Heart right ventricle (tissue), 16 donors: Measurements from ENCODE around the gene IL10RB. TPM values are rescaled to one million over a fixed set of nuclear protein-coding genes. Genes with fewer than 3 reads are reported as not detected.

ENCODE experiments used
- ATAC-seq, 8 donors: fragments of 200-7000 bp; cut with Tn5 transposase; one replicate each; pipeline ENCODE4 v1.9.1; 2020; ENCODE audit warnings: mild to moderate bottlenecking in 8 of 8, moderate library complexity in 8 of 8, moderate number of reproducible peaks in 1 of 8
- DNase-seq, 2 donors: peaks; one replicate each; pipeline ENCODE4 v3.0.0-alpha.2; 2020
- H3K27ac ChIP-seq, 10 donors: fragments of 200-600 bp; sonication (generic) in 2 of 10; one replicate each; pipeline versions ENCODE4 v1.5.0 to v1.8.0; 2020 to 2022; ENCODE audit warnings: mild to moderate bottlenecking in 3 of 10
- H3K27me3 ChIP-seq, 7 donors: fragments of 200-600 bp; one replicate each; pipeline ENCODE4 v1.8.0; 2021 to 2022; ENCODE audit warnings: mild to moderate bottlenecking in 2 of 7
- H3K36me3 ChIP-seq, 9 donors: fragments of 200-600 bp; sonication (generic) in 1 of 9; one replicate each; pipeline versions ENCODE4 v1.5.0 to v1.8.0; 2020 to 2022; ENCODE audit warnings: mild to moderate bottlenecking in 2 of 9
- H3K4me1 ChIP-seq, 9 donors: fragments of 200-600 bp; sonication (generic) in 1 of 9; one replicate each; pipeline versions ENCODE4 v1.5.0 to v1.8.0; 2020 to 2022; ENCODE audit warnings: mild to moderate bottlenecking in 4 of 9
- H3K4me3 ChIP-seq, 10 donors: fragments of 200-600 bp; sonication (generic) in 2 of 10; one replicate each; pipeline versions ENCODE4 v1.5.0 to v1.8.0; 2020 to 2022; ENCODE audit warnings: mild to moderate bottlenecking in 7 of 10, moderate library complexity in 2 of 10
- H3K9me3 ChIP-seq, 11 donors: fragments of 200-600 bp in 10 of 11; sonication (generic) in 2 of 11; one replicate each; pipeline versions ENCODE4 v1.5.0 to v1.8.0; 2013 to 2022; ENCODE audit warnings: mild to moderate bottlenecking in 2 of 11, control low read depth in 1 of 11, moderate library complexity in 1 of 11
- CTCF ChIP-seq, 9 donors: fragments of 200-600 bp; sonication (generic) in 2 of 9; IDR thresholded peaks; one replicate each; pipeline versions ENCODE4 v1.5.0 to v1.8.0; 2021 to 2022; ENCODE audit warnings: antibody characterized with exemption in 9 of 9, mild to moderate bottlenecking in 5 of 9, moderate library complexity in 1 of 9
- WGBS, 2 donors: extraction: QIAGEN DNeasy Blood & Tissue Kit; methylation state at CpG; one replicate each; pipeline ENCODE4 v1.1.7; 2013; ENCODE audit warnings: inconsistent platforms in 1 of 2; 5-methylcytosine and 5-hydroxymethylcytosine counted together
- intact Hi-C, 10 donors: fragments of 100-400 bp; cut with DNase I; formaldehyde crosslinking; loops; one replicate each; pipeline versions ENCODE4 v1.11.1 to v1.14.2; 2022
- polyA plus RNA-seq, 2 donors: library from polyadenylated mRNA; stranded (reverse); fragments of 200-250 nt; gene quantifications; one replicate each; pipeline ENCODE4 v1.2.3, GENCODE V29; 2013
- total RNA-seq, 10 donors: library from RNA; stranded (reverse); fragmentation: NEBNext Ultra II Directional in 3 of 10; extraction: Animal tissue kit (Norgen Biotek cat#: 25700) in 3 of 10; gene quantifications; one replicate each; pipeline versions ENCODE4 v1.2.1 to v1.2.4, GENCODE V29; 2021 to 2023
- donor health status: Arrhythmogenic right ventricular cardiomyopathy.
- donor health status: ischemic (EF 13 %, LVEDD 7.1; RV severe dilation, severe dysfunction).
- donor health status: healthy with polysubstance abuse.
- donor health status: DM: no; HTN: yes; CAD: no.
- donor health status: DM: no; HTN: no; CAD: no.
- donor health status: ischemic (EF 25% LVEDD 6.9; RV normal size, moderate dysfunction).
- donor health status: ischemic (EF 25% LVEDD 5.7; RV mildly dilated, moderate dysfunction).
- donor health status: healthy.
- donor health status: DM: yes; HTN: yes; CAD: no.
- donor health status: Ischemic cardiomyopathy.
- donor health status: ischemic (EF 35%, LVEDD 5.7; RV mildly dilated, moderate dysfunction).
- donor health status: nonischemic (EF 11% LVEDD 7.7; RV severe dilation, severe dysfunction).
- donor health status: DM: yes; HTN: yes; CAD: no.
- donor health status: PGD.
- donor health status: ischemic (EF 29% LVEDD 5.4; RV normal size, mild dysfunction).
- donor health status: nonischemic (EF 23%, LVEDD 6.1; RV moderate dilation, normal function).

Gene IL10RB
- total and polyA plus RNA-seq, 12 donors = 4.1 to 16.8 (median 7.2) TPM

DNA sequence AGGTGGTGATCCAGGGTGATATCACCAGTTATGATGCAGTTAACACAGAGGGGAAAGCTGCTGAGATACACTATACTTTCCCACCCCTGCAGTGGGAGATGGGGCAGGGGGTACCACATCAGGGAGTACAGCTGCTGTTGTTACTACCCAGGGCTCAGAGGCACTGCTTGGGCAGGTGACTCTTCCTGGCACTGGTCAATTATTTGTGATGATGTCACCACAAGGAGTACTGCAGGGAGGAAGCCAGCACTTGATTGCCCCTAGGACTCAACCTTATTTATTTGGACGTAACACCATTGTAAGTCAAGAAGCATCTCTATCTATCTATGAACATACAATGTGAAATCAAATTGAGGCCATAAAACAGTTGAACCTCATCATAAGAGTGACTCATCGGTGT lies 68.7 kb downstream of the IL10RB start:
- TF ChIP-seq CTCF (IDR thresholded peaks at IDR 0.05) = no peak
- Histone ChIP-seq H3K9me3 (peaks cover 0 to 28% (median 10%) of the 10 kb centered on the region in 11 donors), H3K4me3 (no peak overlapping the region), H3K27ac (no peak overlapping the region), H3K36me3 (peaks cover 0 to 51% (median 3%) of the 10 kb centered on the region in 9 donors), H3K4me1 (peaks cover 0 to 31% (median 12%) of the 10 kb centered on the region in 9 donors), H3K27me3 (no peaks in the 10 kb centered on the region)
- intact Hi-C loops = no loop called here
- DNase-seq = no peak
- ATAC-seq = no peak
- WGBS, 2 donors = 85 to 86% methylated on average over 2 of the region's 2 CpGs

DNA sequence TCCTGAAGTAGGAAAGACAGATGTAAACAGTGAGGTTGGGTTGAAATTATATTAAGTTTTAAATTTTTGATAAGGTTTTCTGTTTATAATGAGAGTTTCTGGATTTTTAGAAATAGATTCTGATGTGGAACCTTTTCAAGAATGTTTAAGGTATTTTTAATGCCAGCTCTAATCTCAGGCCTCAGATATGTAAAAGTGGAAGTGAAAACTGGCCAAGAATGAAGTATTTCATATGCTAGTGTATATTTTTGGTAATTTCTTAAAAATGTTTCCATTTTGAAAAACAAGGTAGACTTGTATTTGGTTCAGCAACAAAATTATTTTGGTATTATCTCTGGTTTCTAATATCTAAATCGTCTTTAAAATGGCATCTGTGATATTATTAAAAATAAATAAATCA lies 73.0 kb downstream of the IL10RB start:
- Histone ChIP-seq H3K27ac (peak overlapping the region in 2 of 10 donors; percentile 8 to 34), H3K36me3 (peaks cover 0 to 69% (median 14%) of the 10 kb centered on the region in 9 donors)
- intact Hi-C loops = no loop called here

DNA sequence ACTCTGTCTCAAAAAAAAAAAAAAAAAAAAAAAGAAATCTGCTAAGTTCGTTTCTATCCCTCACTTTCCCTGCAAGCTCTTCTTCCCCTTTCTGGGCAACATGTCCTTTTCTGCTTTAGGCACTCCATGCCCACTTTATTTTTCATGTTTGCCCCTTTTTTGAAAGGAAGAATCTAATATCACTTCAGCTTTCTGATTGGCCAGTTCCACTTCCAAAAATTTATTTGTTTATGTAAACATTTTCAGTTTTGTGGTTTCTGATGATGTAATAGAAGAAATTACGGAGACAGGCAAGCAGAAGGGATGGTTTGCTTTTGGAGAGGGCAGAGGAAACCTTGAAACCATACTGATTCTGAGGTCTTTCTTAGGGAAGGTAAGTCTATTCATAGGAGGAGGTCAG lies 73.8 kb downstream of the IL10RB start:
- no peaks in the 10 kb centered on the region for H3K27me3 ChIP-seq
- no peak for TF ChIP-seq CTCF (IDR thresholded peaks at IDR 0.05)
- H3K9me3 ChIP-seq = no peaks in the 10 kb centered on the region
- no peak for ATAC-seq
- WGBS, 2 donors = 49 to 62% methylated on average over 2 of the region's 2 CpGs
- H3K36me3 ChIP-seq = peaks cover 0 to 74% (median 16%) of the 10 kb centered on the region in 9 donors
- peaks cover 0 to 27% (median 13%) of the 10 kb centered on the region in 9 donors for H3K4me1 ChIP-seq
- peak overlapping the region in 1 of 10 donors; percentile 33 for H3K27ac ChIP-seq
- DNase-seq = no peak
- H3K4me3 ChIP-seq = no peak overlapping the region
- intact Hi-C loops = no loop called here

More for the DNA sequence above, 73.0 kb downstream of the IL10RB start:
- H3K4me1 ChIP-seq = peaks cover 0 to 30% (median 13%) of the 10 kb centered on the region in 9 donors
- no peaks in the 10 kb centered on the region for H3K27me3 ChIP-seq
- no peak for ATAC-seq
- peaks cover 0 to 6% (median 0%) of the 10 kb centered on the region in 11 donors for H3K9me3 ChIP-seq
- no peak for DNase-seq
- 83 to 89% methylated on average over 1 of the region's 1 CpG for WGBS, 2 donors
- no peak overlapping the region for H3K4me3 ChIP-seq
- TF ChIP-seq CTCF (IDR thresholded peaks at IDR 0.05) = no peak

DNA sequence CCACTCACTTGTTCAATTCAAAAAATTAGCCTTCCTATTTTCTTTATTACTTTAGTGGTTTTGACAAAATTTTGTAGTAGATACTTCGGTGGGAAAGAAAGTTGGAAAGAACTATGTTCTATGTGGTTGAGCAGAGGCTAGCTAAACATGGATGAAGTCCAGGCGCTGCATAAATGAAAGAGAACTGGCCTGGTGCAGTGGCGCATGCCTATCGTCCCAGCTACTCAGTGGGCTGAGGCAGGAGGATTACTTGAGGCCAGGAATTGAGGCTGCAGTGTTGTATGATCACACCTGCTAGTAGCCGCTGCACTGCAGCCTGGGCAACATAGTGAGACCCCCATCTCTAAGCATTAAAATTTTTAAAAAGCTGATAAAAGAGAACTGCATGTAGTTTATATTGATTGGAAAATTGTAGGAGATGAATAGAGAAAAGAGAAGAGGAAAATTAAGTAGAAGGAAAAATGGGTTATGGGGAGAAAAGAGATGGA lies 79.6 kb downstream of the IL10RB start:
- peaks cover 0 to 27% (median 0%) of the 10 kb centered on the region in 9 donors for H3K4me1 ChIP-seq
- H3K36me3 ChIP-seq = peaks cover 0 to 99% (median 21%) of the 10 kb centered on the region in 9 donors
- 95 to 97% methylated on average over 5 of the region's 5 CpGs for WGBS, 2 donors
- DNase-seq = no peak
- no peaks in the 10 kb centered on the region for H3K27me3 ChIP-seq
- H3K9me3 ChIP-seq = no peaks in the 10 kb centered on the region
- ATAC-seq = no peak
- H3K27ac ChIP-seq = peak overlapping the region in 1 of 10 donors; percentile 27
- H3K4me3 ChIP-seq = no peak overlapping the region
- intact Hi-C loops = no loop called here
- TF ChIP-seq CTCF (IDR thresholded peaks at IDR 0.05) = no peak

Other genes starting within 250 kb of the IL10RB start
- not detected for gene OLIG2, start 240.4 kb upstream of the IL10RB start, total RNA-seq
- gene OLIG2, start 240.4 kb upstream of the IL10RB start, polyA plus RNA-seq = not detected
- under 1 TPM in 4 of 10 donors, not detected in 6; 0.09 to 0.49 (median 0.12) TPM for gene OLIG1, start 196.2 kb upstream of the IL10RB start, total RNA-seq
- gene OLIG1, start 196.2 kb upstream of the IL10RB start, polyA plus RNA-seq = not detected
- gene IFNAR2, start 36.4 kb upstream of the IL10RB start, total RNA-seq = 10 to 100 TPM in 6 of 10 donors, 1 to 10 TPM in 4; 6.7 to 22.9 (median 10.4) TPM
- 10 to 100 TPM; 10.3 to 14.3 TPM for gene IFNAR2, start 36.4 kb upstream of the IL10RB start, polyA plus RNA-seq
- 10 to 100 TPM; 16.5 to 38.5 (median 23.9) TPM for gene IFNAR1, start 58.6 kb downstream of the IL10RB start, total RNA-seq
- 10 to 100 TPM in 1 of 2 donors, 1 to 10 TPM in 1; 7.4 to 10.1 TPM for gene IFNAR1, start 58.6 kb downstream of the IL10RB start, polyA plus RNA-seq
- gene IFNGR2, start 137.0 kb downstream of the IL10RB start, total RNA-seq = 10 to 100 TPM; 29.2 to 71.3 (median 36.3) TPM
- 10 to 100 TPM; 27.4 to 34.3 TPM for gene IFNGR2, start 137.0 kb downstream of the IL10RB start, polyA plus RNA-seq
- 10 to 100 TPM; 26.7 to 40.7 (median 29.6) TPM for gene TMEM50B, start 213.6 kb downstream of the IL10RB start, total RNA-seq
- gene TMEM50B, start 213.6 kb downstream of the IL10RB start, polyA plus RNA-seq = 10 to 100 TPM; 43.3 to 71.4 TPM
- 10 to 100 TPM in 1 of 10 donors, 1 to 10 TPM in 9; 4.5 to 10.1 (median 6.9) TPM for gene DNAJC28, start 225.3 kb downstream of the IL10RB start, total RNA-seq
- gene DNAJC28, start 225.3 kb downstream of the IL10RB start, polyA plus RNA-seq = 1 to 10 TPM; 2.2 to 4.2 TPM